OCI-LY7 (cell line): Measurements from ENCODE around the gene KCNK15. TPM values are rescaled to one million over a fixed set of nuclear protein-coding genes. Genes with fewer than 3 reads are reported as not detected.

Experiments
- BruUV-seq: library from RNA; stranded (reverse); fragments of 400-500 nt; replicated peaks from 2 replicates; lab custom pipeline; 2021; lab: Mats Ljungman, UMichigan
- CTCF ChIA-PET: fragments of 300-600 bp; sonication (Branson Sonifier 250); formaldehyde crosslinking; loops from one replicate; lab custom pipeline; 2022; ENCODE audit warnings: antibody characterized with exemption; ENCODE audit not compliant: unreplicated experiment; lab: Charles Lee
- POLR2A ChIA-PET: fragments of 300-600 bp; sonication (Branson Sonifier 250); formaldehyde crosslinking; loops from one replicate; lab custom pipeline; 2022; ENCODE audit warnings: antibody characterized with exemption; lab: Charles Lee
- DNase-seq: peaks from one replicate; pipeline ENCODE4 v3.0.0-alpha.2; 2015; ENCODE audit warnings: low spot score
- H2AFZ ChIP-seq: fragments of 200-600 bp; sonication (generic), shearing (Covaris generic); 2 replicates; pipeline ENCODE4 v1.6.1; 2014; ENCODE audit warnings: mild to moderate bottlenecking, antibody characterized with exemption, low read length, moderate library complexity
- H3K27ac ChIP-seq: fragments of 200-600 bp; sonication (generic); 2 replicates; pipeline ENCODE4 v1.5.1; 2014; ENCODE audit warnings: mixed run types, low read depth, mild to moderate bottlenecking, moderate library complexity, low read length, inconsistent platforms; ENCODE audit not compliant: poor library complexity, severe bottlenecking
- H3K36me3 ChIP-seq: fragments of 200-600 bp; sonication (generic); 2 replicates; pipeline ENCODE4 v1.6.1; 2014; ENCODE audit warnings: mild to moderate bottlenecking, antibody characterized with exemption, low read length, moderate library complexity, mixed read lengths; ENCODE audit not compliant: insufficient read depth
- H3K4me1 ChIP-seq: fragments of 200-600 bp; sonication (generic); 2 replicates; pipeline ENCODE4 v1.5.1; 2014; ENCODE audit warnings: mild to moderate bottlenecking, low read length; ENCODE audit not compliant: insufficient read depth, poor library complexity, severe bottlenecking
- H3K4me2 ChIP-seq: fragments of 200-600 bp; sonication (generic); 2 replicates; pipeline ENCODE4 v1.6.1; 2014; ENCODE audit warnings: mild to moderate bottlenecking, low read length
- H3K4me3 ChIP-seq: fragments of 200-600 bp; sonication (generic); 2 replicates; pipeline ENCODE4 v1.5.1; 2014; ENCODE audit warnings: mild to moderate bottlenecking, low read depth, low read length; ENCODE audit not compliant: poor library complexity, severe bottlenecking
- H3K79me2 ChIP-seq: fragments of 200-600 bp; sonication (generic); 2 replicates; pipeline ENCODE4 v1.6.1; 2016; ENCODE audit warnings: low read depth, mild to moderate bottlenecking, low read length, moderate library complexity, mixed read lengths; ENCODE audit not compliant: insufficient read depth
- H3K9me2 ChIP-seq: fragments of 200-600 bp; sonication (generic); 2 replicates; pipeline ENCODE4 v1.6.1; 2016; ENCODE audit warnings: mild to moderate bottlenecking, low read length, mixed read lengths; ENCODE audit not compliant: insufficient read depth
- H3K9me3 ChIP-seq: fragments of 200-600 bp; sonication (generic); 2 replicates; pipeline ENCODE4 v1.6.1; 2014; ENCODE audit warnings: mild to moderate bottlenecking, mixed run types, low read length, mixed read lengths
- H4K20me1 ChIP-seq: fragments of 200-600 bp; sonication (generic); 2 replicates; pipeline ENCODE4 v1.6.1; 2014; ENCODE audit warnings: mild to moderate bottlenecking, antibody characterized with exemption, low read length, moderate library complexity, mixed read lengths; ENCODE audit not compliant: insufficient read depth
- CTCF ChIP-seq: fragments of 200-600 bp; sonication (generic); conservative IDR thresholded peaks from 2 replicates; pipeline ENCODE4 v1.5.1; 2014; ENCODE audit warnings: mild to moderate bottlenecking, antibody characterized with exemption, low read length, moderate library complexity, mixed read lengths
- EZH2phosphoT487 ChIP-seq: fragments of 200-600 bp; sonication (generic); IDR thresholded peaks from 2 replicates; pipeline ENCODE4 v1.6.1; 2018; ENCODE audit warnings: low read depth, borderline replicate concordance, mild to moderate bottlenecking, mixed run types, antibody characterized with exemption, low read length, moderate library complexity, mixed read lengths
- intact Hi-C: fragments of 100-400 bp; cut with micrococcal nuclease; formaldehyde crosslinking; loops from one replicate; pipeline ENCODE4 v1.10.0; 2022; ENCODE audit not compliant: unreplicated experiment
- total RNA-seq, 2 experiments: library from RNA; depleted of rRNA in 1 of 2; stranded (reverse); fragments of >200 nt in 1 of 2; shearing (Covaris generic) in 1 of 2; gene quantifications; 2 replicates each; pipeline ENCODE4 v1.2.3, GENCODE V29; 2014 to 2022

Gene KCNK15
- total RNA-seq, 2 experiments from 2014 or later, result not detected

GRCh38 chr20:44709797-44710196 is 35.9 kb upstream of the KCNK15 start:
- no peak for DNase-seq
- Histone ChIP-seq H2AFZ (no peak overlapping the region), H3K36me3 (no peaks in the 10 kb centered on the region), H3K79me2 (no peaks in the 10 kb centered on the region), H3K9me3 (no peaks in the 10 kb centered on the region), H3K9me2 (no peaks in the 10 kb centered on the region), H3K4me2 (no peak overlapping the region), H4K20me1 (no peaks in the 10 kb centered on the region), H3K27ac (no peak overlapping the region), H3K4me1 (no peaks in the 10 kb centered on the region), H3K4me3 (no peak overlapping the region)
- intact Hi-C loops, result no loop called here
- BruUV-seq, result no TSS peak
- TF ChIP-seq CTCF (no peak), EZH2phosphoT487 (no peak)
- ChIA-PET CTCF (no interaction called here), POLR2A (interaction anchor here (0.7 to 0.8 kb wide), 2 partner anchors 13 to 1651 kb away, joined by 3 to 7 read pairs; no protein-coding TSS in a partner anchor)

GRCh38 chr20:44711237-44711636 is 34.4 kb upstream of the KCNK15 start:
- Histone ChIP-seq H3K9me2 (no peaks in the 10 kb centered on the region), H3K79me2 (no peaks in the 10 kb centered on the region), H3K4me3 (no peak overlapping the region), H3K4me2 (no peak overlapping the region), H3K4me1 (no peaks in the 10 kb centered on the region), H3K36me3 (no peaks in the 10 kb centered on the region), H3K9me3 (no peaks in the 10 kb centered on the region), H2AFZ (no peak overlapping the region), H3K27ac (no peak overlapping the region), H4K20me1 (no peaks in the 10 kb centered on the region)
- TF ChIP-seq EZH2phosphoT487 (no peak), CTCF (no peak)
- CTCF ChIA-PET, result interaction anchor here (0.6 to 0.9 kb wide), 2 partner anchors 21 to 327 kb away, joined by 3 read pairs; no protein-coding TSS in a partner anchor
- POLR2A ChIA-PET, result no interaction called here
- no peak for DNase-seq
- BruUV-seq, result no TSS peak
- intact Hi-C loops, result no loop called here

GRCh38 chr20:44714102-44714700 is 31.5 kb upstream of the KCNK15 start:
- no peak for TF ChIP-seq EZH2phosphoT487
- no peak for TF ChIP-seq CTCF
- POLR2A ChIA-PET, result interaction anchor here (0.6 kb wide), 2 partner anchors 47 to 132 kb away, joined by 3 read pairs; no protein-coding TSS in a partner anchor
- Histone ChIP-seq H3K79me2 (no peaks in the 10 kb centered on the region), H3K9me3 (no peaks in the 10 kb centered on the region), H3K4me1 (no peaks in the 10 kb centered on the region), H3K27ac (no peak overlapping the region), H3K36me3 (no peaks in the 10 kb centered on the region), H2AFZ (no peak overlapping the region), H3K4me3 (no peak overlapping the region), H3K9me2 (no peaks in the 10 kb centered on the region), H3K4me2 (no peak overlapping the region), H4K20me1 (no peaks in the 10 kb centered on the region)
- intact Hi-C loops, result no loop called here
- DNase-seq, result no peak
- no TSS peak for BruUV-seq
- CTCF ChIA-PET, result no interaction called here
